GM21528 (cell line): ENCODE data around the gene TECPR2.

Source experiments
- ATAC-seq: cut with Tn5 transposase; IDR thresholded peaks from one replicate; pipeline ENCODE4 v1.9.1; 2021; ENCODE audit warnings: mild to moderate bottlenecking, moderate library complexity; ENCODE audit not compliant: unreplicated experiment, low FRiP score

TECPR2 gene

GRCh38 chr14:102462391-102462790, 99.7 kb downstream of the TECPR2 start:
- ATAC-seq = no peak

- ATAC-seq = no peak
These were observed 101.3 kb downstream of the TECPR2 start for GRCh38 chr14:102464006-102464405.

GRCh38 chr14:102464846-102465341, 102.2 kb downstream of the TECPR2 start:
- no peak for ATAC-seq

GRCh38 chr14:102469261-102469660, 106.5 kb downstream of the TECPR2 start:
- no peak for ATAC-seq

GRCh38 chr14:102471921-102472790, 109.4 kb downstream of the TECPR2 start:
- no peak for ATAC-seq

GRCh38 chr14:102472791-102473150, 110.0 kb downstream of the TECPR2 start:
- ATAC-seq = no peak

GRCh38 chr14:102473559-102473958, 110.8 kb downstream of the TECPR2 start:
- ATAC-seq = no peak

- no peak for ATAC-seq
These were observed 112.2 kb downstream of the TECPR2 start for GRCh38 chr14:102474934-102475333.

GRCh38 chr14:102479107-102479506, 116.4 kb downstream of the TECPR2 start:
- ATAC-seq = no peak

GRCh38 chr14:102479777-102480176, 117.0 kb downstream of the TECPR2 start:
- no peak for ATAC-seq

- ATAC-seq = no peak
These were observed 118.6 kb downstream of the TECPR2 start for GRCh38 chr14:102481371-102481770.

- no peak for ATAC-seq
These were observed 119.1 kb downstream of the TECPR2 start for GRCh38 chr14:102481791-102482238.

GRCh38 chr14:102484316-102484715, 121.6 kb downstream of the TECPR2 start:
- ATAC-seq = no peak

- ATAC-seq = no peak
These were observed 123.2 kb downstream of the TECPR2 start for GRCh38 chr14:102485693-102486512.

GRCh38 chr14:102486513-102487203, 123.9 kb downstream of the TECPR2 start:
- ATAC-seq = no peak

- no peak for ATAC-seq
These were observed 124.5 kb downstream of the TECPR2 start for GRCh38 chr14:102487204-102487577.

- ATAC-seq = no peak
These were observed 127.7 kb downstream of the TECPR2 start for GRCh38 chr14:102490456-102490855.

GRCh38 chr14:102491366-102491765, 128.6 kb downstream of the TECPR2 start:
- ATAC-seq = no peak

GRCh38 chr14:102491786-102492530, 129.2 kb downstream of the TECPR2 start:
- no peak for ATAC-seq

- ATAC-seq = no peak
These were observed 129.8 kb downstream of the TECPR2 start for GRCh38 chr14:102492531-102492910.
